Fibroblast of skin of left biceps (primary cell): ENCODE data around the gene SNRNP40.
A peak's percentile ranks its signal among the peaks of the same experiment; 100 is the strongest.

Experiments
- DNase-seq, 2 experiments: peaks; one replicate each; pipeline ENCODE4 v3.0.0-alpha.2; 2013; ENCODE audit warnings: low read depth in 2 of 2

The SNRNP40 gene

DNA sequence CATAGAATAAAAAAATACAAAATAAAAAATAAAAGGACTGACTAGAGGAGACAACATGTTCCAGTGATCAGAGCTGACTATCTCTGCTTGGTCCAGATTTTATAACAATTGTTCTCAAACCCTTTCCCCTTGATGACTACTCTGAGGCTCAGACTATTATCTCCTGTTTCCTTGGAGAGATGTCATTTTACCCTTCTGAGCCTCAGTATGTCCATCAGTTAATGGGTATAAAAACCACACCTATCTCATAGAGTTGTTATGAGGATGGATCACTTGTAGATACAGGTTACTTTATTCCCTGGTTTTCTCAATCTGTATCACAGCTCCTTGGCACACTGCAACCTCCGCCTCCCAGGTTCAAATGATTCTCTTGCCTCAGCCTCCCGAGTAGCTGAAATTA, 63.9 kb downstream of the SNRNP40 start:
- DNase-seq, result no peak

DNA sequence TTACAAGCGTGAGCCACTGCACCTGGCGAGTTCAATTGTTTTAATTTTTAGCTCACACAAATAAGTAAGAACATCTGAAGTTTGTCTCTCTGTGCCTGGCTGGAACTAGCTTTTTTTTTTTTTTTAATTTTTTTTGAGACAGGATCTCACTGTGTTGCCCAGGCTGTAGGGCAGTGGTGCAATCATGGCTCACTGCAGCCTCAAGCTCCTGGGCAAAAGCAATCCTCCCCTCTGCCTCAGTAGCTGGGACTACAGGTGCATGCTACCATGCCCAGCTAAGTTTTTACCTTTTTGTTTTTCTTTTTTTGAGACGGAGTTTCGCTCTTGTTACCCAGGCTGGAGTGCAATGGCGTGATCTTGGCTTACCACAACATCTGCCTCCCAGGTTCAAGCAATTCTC, 64.8 kb downstream of the SNRNP40 start:
- no peak for DNase-seq

DNA sequence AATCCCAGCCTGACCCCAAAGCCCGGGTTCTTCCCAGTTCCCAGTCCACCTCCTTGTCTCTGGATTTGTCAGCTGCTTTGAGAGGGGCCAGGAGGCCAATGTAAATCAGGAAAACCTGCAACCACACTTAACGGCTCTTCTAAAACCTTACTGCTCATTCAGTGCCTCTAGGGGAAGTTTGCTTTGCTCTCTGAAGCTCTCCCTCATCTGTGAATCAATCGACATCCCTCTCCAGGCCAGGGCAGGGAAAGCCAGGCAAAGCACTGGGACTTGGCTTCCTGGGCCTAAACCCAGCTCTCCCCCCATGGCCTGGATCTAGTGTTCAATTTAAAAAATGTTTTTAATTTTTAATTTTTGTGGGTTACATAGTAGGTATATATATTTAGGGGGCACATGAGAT, 66.2 kb downstream of the SNRNP40 start:
- DNase-seq, result no peak

DNA sequence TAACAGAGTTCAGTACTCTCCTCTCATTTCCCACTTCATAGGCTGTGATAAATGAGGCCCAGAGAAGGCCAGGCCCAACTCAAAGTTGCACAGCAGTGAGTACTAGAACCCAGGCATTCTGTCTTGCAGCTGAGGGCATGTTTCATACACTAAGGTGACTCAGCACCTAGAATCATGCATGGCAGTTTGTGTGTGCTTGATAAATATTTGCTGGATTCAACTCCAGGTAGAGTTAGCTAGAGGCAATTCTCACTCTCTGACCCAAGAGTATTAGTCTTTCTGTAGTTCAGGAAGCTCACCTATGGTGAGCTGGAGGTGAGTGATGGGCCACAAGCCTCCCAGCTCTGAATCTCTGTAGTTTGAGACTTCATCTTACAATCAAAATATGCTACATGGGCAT, 67.6 kb downstream of the SNRNP40 start:
- DNase-seq, result no peak

DNA sequence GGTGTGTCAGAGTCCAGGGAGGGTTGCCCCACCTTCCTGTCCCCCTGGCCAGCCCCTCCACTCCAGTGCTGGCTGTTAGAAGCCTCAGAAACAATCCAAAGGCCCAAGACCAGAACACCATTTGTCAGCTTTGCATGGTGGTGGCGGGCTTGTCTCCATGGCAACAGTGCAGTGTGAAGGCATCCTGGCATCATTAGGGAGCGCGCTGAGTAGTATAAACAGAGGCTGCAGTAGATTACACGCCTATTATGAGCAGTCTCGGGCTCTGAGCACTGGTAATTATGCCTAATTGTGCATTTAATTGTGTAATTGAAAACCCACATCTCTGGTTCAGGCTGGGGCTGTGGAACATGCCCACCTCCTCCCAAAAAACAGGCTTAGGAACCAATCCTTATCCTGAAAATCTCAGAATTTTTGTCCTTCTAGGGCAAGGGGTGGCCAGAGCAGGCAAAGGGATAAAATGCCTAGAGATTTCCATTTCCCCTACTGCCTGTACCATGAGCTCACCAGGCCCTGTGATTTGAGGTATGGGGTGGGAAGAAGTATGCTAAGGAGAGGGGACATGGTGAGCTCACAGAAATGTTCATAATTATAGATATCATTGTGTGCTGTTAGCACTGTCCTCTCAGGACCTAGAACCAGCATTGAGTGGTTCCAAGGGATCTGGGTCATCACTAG, 68.6 kb downstream of the SNRNP40 start:
- DNase-seq, result no peak

DNA sequence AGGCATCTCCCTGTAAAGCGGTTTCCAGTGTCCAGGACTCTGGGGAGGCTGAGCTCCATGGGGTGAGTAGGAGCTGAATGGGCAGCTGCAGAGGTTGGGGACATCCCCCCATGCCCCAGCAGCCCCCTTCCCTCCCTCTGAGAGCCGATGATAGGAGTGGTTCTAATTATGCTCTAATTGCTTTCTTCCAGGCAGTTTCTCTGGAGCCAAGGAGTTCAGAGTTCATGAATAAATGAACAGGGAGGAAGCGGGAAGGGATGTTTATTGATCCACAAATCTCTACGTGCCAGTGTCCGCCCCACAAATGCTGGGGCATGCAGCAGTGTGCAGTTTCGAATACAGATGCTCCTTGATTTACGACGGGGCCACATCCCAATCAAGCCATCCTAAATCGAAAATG, 72.5 kb downstream of the SNRNP40 start:
- DNase-seq, result no peak

DNA sequence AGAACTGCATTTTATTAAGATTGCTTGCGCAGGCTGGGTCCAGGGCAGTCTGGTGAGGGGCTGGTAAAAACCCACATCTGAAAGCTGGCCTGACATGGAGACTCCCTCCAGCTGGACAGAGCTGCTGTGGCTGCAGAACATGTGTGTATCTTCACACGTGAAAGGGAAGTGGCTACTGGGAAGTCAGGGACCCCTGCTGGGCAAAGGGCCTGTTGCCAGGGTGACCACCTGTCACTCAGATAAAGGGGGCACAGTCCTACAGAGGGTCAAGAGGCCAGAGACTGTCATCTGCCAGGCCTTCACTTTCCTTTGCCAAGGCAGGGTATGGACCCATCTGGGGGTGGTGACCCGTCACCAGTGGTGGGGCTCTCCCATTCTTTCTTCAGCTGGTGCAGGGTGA, 74.4 kb downstream of the SNRNP40 start:
- DNase-seq, result no peak

DNA sequence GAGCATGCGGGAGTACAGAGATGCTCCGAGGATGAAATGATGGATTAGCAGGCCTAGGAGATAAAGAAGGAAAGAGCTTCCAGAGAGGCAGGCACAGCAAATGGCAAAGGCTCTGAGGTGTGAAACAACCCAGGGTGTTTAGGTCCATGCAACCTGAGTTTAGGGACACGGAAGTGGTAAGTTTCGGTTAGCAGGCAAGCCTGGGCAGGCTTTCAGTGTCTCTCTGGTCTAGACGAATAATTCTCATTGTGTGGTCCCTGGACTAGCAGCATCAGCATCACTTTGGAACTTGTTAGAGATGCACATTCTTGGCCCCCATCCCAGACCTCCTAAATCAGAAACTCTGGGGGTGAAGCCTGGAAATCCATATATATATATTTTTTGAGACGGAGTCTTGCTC, 75.5 kb downstream of the SNRNP40 start:
- no peak for DNase-seq

DNA sequence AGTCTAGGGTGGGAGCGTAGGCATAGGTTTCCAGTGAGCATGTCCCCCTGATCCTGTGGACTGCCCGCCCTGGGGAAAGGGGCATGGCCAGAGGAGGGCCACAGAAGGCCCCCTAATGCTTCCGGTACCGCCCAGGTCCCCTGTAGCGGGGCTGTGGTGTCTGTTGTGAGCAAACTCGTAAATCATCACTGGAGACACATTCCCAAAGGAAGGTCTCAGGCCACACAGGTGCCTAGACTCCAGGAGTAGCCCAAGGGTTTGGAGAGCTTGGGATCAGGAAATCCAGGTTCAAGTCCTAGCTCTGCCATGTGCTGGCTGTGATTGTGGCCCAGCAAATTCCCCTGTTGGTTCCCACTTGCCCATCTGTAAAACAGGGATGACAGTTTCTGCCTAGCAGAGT, 77.1 kb downstream of the SNRNP40 start:
- DNase-seq, result no peak

DNA sequence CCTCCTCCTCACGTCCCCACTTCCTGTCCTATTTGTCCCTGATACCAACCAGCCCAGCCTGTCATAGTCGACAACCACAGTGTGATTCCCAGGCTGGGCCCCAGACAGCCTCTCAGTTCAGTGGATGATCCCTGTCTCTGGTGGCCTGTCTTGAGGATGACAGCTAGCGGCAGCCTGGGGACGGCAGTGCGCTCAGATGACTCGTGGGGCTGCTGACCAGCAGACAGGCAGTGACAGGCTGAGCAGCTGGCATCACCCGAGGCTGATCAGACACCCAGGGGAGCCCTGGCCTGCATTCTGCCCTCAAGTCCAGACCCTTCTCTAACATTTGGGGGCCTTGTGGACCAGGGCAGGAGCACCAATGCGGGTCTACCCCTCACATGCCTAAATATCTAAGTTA, 77.9 kb downstream of the SNRNP40 start:
- no peak for DNase-seq

DNA sequence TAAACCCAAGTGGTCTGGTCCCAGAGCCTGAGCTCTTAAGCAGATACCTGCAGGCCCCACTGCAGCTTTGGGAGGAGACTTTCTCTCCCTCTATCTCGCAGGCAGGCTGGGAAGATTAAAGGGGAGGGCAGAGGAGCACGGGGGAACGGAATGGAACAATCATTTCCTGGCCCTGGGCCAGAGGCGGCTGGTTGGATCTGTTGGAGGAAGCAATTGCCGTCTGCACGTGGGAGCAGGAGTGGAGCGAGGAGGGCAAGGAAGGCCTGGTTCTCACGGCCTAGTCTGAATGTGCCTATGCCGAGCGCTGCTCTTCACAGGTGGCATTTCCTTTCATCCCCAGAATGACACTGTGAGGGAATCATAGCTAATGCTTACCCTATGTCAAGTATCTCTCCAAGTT, 80.6 kb downstream of the SNRNP40 start:
- peak in 1 of 2 experiments; percentile 3 for DNase-seq

DNA sequence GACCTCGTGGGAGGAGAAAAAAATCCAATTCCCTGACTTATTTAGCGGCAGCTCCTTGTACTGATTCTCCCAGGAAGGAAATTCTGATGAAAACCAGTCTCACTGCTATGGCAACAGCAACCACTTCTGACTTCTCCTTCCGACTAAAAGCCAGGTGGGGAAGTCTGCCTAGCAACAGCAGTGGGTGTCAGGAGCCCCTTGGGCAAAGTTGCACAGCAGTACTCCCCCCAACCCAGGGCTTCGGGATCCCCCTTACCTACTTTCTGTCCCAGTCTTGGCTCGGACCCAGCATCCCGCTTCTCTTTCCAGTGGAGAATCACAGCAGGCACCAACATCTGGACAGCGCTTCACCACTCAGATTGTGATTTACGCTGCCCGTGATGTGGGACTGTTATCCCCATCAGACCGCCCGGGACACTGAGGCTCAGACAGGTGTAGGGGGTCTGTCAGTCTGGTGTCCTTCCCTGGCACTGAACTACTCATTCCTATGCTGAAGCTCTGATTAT, 81.5 kb downstream of the SNRNP40 start:
- no peak for DNase-seq

DNA sequence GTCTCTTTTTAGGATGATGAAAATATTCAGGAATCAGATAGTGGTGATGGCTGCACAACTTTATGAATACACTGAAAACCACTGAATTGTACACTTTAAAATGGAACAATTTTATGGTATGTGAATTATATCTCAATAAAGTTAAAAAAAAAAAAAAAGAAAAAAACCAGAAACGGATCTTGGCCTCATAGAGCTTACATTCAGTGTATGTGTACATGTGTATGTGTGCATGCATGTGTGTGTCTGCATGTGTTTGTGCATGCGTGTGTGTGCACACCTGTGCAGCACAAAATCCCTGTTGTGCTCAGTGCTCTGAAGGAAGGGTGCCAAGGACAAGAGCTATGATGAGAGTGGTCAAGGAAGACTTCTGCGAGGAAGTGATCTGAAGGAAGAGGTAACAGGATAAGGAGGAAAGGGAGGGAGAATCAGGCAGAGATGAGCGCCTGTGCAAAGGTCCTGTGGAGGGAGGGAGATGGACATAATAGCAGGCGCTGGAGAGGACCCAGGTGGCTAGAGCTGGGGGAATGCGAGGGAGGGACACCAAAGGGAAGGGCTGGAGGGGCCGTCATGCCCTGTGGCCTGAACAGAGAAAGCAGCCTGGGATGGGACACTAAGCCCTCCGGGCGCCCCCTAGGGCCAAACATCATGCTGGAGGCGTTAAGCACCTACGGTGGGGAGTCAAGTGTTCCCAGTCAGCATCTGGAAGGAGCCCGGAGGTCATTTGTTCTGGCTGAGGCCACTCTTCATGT, 82.1 kb downstream of the SNRNP40 start:
- DNase-seq, result no peak
